ENCODE results near the gene COQ10A. TPM values are rescaled to one million over a fixed set of nuclear protein-coding genes. Genes with fewer than 3 reads are reported as not detected.

COQ10A gene
- total and polyA plus RNA-seq, 2 experiments from 2014 or later, result 9.8 to 10.3 TPM

DNA sequence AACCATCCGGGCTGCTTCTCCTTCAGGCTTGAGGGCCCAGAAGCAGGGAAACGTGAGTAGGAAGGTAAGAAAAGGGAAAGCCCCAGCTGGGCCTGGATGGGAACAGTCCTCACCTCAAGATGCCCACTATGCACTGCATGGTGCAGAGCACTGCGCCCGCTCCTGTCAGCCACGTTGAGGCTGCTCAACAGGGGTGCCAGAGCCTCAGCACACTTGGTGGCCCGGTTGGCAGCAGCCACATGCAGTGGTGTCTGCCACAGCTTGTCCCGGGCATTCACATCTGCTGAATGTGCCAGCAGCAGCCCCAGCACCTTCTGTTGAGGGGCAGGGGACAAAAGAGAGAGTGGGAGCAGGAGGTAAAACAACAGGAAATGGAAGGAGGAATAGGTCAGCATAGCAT is 11.1 kb upstream of the COQ10A start:
- H3K79me2 ChIP-seq (ENCODE audit: insufficient read depth), result peaks cover 70% of the 10 kb centered on the region
- H3F3A ChIP-seq (ENCODE audit: insufficient read depth), result peaks cover 36% of the 10 kb centered on the region
- peaks cover 22% of the 10 kb centered on the region for H3K4me1 ChIP-seq (ENCODE audit: insufficient read depth)
- no peak for DNase-seq
- H3K9me3 ChIP-seq (ENCODE audit: low read depth), result no peaks in the 10 kb centered on the region
- H3K9ac ChIP-seq, result peak overlapping the region; percentile 81; the same call in 1 of the 2 replicates
- peak overlapping the region; percentile 96; the same call in 1 of the 2 replicates for H3K4me3 ChIP-seq
- peak overlapping the region; percentile 97 for H3K4me2 ChIP-seq (ENCODE audit: unreplicated experiment)
- no peak for TF ChIP-seq EZH2 (IDR thresholded peaks at IDR 0.05; ENCODE audit: insufficient read depth, poor library complexity, severe bottlenecking)
- no peak for TF ChIP-seq EZH2phosphoT487 (IDR thresholded peaks at IDR 0.05; ENCODE audit: insufficient read depth, low read depth)
- 74 to 83% methylated on average over 7 of the region's 7 CpGs for WGBS, 2 experiments (ENCODE audit: low coverage in 1 of 2, low lambda C conversion rate in 2 of 2, missing lambda C conversion rate in 2 of 2)
- H3K36me3 ChIP-seq (ENCODE audit: low read depth), result peaks cover 52% of the 10 kb centered on the region
- in situ Hi-C loops (cut with MboI), result no loop called here
- H3K27ac ChIP-seq, result 0 out of 2 replicates have a peak overlapping the region, but pooled peaks have one; percentile 70
- no peaks in the 10 kb centered on the region for H4K20me1 ChIP-seq (ENCODE audit: insufficient read depth)
- H2AFZ ChIP-seq, result no peak overlapping the region
- no peaks in the 10 kb centered on the region for H3K27me3 ChIP-seq (replicated peaks; ENCODE audit: insufficient read depth)
- no peaks in the 10 kb centered on the region for H3K9me2 ChIP-seq (ENCODE audit: insufficient read depth)

DNA sequence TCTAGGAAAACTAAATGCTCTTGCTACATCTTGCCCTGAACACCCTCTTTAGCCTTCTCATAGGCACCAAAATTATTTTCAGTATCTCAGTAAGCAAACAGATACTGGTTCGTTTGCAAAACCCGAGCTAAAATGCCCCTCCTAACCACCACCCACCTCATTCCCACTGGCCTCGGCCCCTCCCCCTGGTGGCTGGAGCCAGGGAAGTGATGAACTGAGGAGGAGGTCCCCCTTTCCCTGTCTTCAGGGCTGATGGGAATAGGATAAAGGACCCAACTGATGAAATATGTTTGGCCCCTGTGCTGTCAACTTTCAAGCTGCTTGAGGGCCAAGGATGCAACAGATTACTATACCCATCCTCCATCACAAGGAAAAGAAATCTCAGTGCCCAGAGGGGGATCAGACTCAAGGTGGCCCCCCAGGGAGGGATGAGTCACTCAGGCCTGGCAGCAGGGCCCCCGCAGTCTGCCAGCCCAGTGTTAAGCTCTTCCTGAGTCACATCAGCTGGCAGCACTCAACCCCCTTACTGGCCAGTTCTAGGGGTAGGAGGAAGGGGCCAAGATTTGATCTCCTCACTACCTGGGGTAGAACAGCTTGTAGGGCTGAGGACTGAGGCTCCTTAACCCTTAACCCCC is 10.3 kb upstream of the COQ10A start:
- TF ChIP-seq EZH2 (IDR thresholded peaks at IDR 0.05; ENCODE audit: insufficient read depth, poor library complexity, severe bottlenecking), result no peak
- TF ChIP-seq EZH2phosphoT487 (IDR thresholded peaks at IDR 0.05; ENCODE audit: insufficient read depth, low read depth), result no peak
- in situ Hi-C loops (cut with MboI), result no loop called here
- H3F3A ChIP-seq (ENCODE audit: insufficient read depth), result peaks cover 41% of the 10 kb centered on the region
- no peaks in the 10 kb centered on the region for H3K27me3 ChIP-seq (replicated peaks; ENCODE audit: insufficient read depth)
- DNase-seq, result peak; percentile 82
- peaks cover 28% of the 10 kb centered on the region for H3K4me1 ChIP-seq (ENCODE audit: insufficient read depth)
- H4K20me1 ChIP-seq (ENCODE audit: insufficient read depth), result no peaks in the 10 kb centered on the region
- peaks cover 65% of the 10 kb centered on the region for H3K79me2 ChIP-seq (ENCODE audit: insufficient read depth)
- H2AFZ ChIP-seq, result no peak overlapping the region
- H3K36me3 ChIP-seq (ENCODE audit: low read depth), result peaks cover 44% of the 10 kb centered on the region
- WGBS, 2 experiments (ENCODE audit: low coverage in 1 of 2, low lambda C conversion rate in 2 of 2, missing lambda C conversion rate in 2 of 2), result 3 to 4% methylated on average over 4 of the region's 4 CpGs
- peak overlapping the region; percentile 97 for H3K4me2 ChIP-seq (ENCODE audit: unreplicated experiment)
- H3K9me3 ChIP-seq (ENCODE audit: low read depth), result no peaks in the 10 kb centered on the region
- peak overlapping the region; percentile 96 for H3K4me3 ChIP-seq
- peak overlapping the region; percentile 70 for H3K27ac ChIP-seq
- H3K9me2 ChIP-seq (ENCODE audit: insufficient read depth), result no peaks in the 10 kb centered on the region
- H3K9ac ChIP-seq, result peak overlapping the region; percentile 81

DNA sequence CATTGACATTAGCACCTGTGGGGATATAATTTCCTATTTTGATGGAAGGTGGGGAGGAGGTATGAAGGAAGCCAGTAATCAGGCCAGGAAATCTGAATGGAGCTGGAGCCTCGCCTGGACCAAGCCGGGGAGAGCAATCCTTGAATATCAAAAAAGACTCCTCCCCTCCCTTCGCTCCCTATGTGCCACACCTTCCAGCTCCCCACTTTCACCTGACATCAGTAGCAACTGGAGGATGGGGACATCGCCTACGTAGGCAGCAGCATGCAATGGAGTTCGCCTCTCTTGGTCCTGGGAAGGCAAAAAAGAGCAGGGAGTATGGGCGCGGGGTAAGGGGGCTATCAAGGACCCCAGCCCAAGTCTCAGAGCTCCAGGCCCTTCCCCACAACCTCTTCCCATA is 9.7 kb upstream of the COQ10A start:
- H3K9me2 ChIP-seq (ENCODE audit: insufficient read depth), result no peaks in the 10 kb centered on the region
- H3K27me3 ChIP-seq (replicated peaks; ENCODE audit: insufficient read depth), result no peaks in the 10 kb centered on the region
- H3K4me2 ChIP-seq (ENCODE audit: unreplicated experiment), result peak overlapping the region; percentile 97
- in situ Hi-C loops (cut with MboI), result no loop called here
- no peak for TF ChIP-seq EZH2phosphoT487 (IDR thresholded peaks at IDR 0.05; ENCODE audit: insufficient read depth, low read depth)
- TF ChIP-seq EZH2 (IDR thresholded peaks at IDR 0.05; ENCODE audit: insufficient read depth, poor library complexity, severe bottlenecking), result no peak
- H3K79me2 ChIP-seq (ENCODE audit: insufficient read depth), result peaks cover 58% of the 10 kb centered on the region
- no peaks in the 10 kb centered on the region for H3K9me3 ChIP-seq (ENCODE audit: low read depth)
- H3K36me3 ChIP-seq (ENCODE audit: low read depth), result peaks cover 38% of the 10 kb centered on the region
- WGBS, 2 experiments (ENCODE audit: low coverage in 1 of 2, low lambda C conversion rate in 2 of 2, missing lambda C conversion rate in 2 of 2), result 16 to 19% methylated on average over 8 of the region's 8 CpGs
- H2AFZ ChIP-seq, result no peak overlapping the region
- peaks cover 33% of the 10 kb centered on the region for H3K4me1 ChIP-seq (ENCODE audit: insufficient read depth)
- peak overlapping the region; percentile 70 for H3K27ac ChIP-seq
- peaks cover 47% of the 10 kb centered on the region for H3F3A ChIP-seq (ENCODE audit: insufficient read depth)
- peak overlapping the region; percentile 96 for H3K4me3 ChIP-seq
- no peaks in the 10 kb centered on the region for H4K20me1 ChIP-seq (ENCODE audit: insufficient read depth)
- peak; percentile 31 for DNase-seq
- peak overlapping the region; percentile 81 for H3K9ac ChIP-seq

GRCh38 chr12:56257491-56258067 is 9.2 kb upstream of the COQ10A start:
- Histone ChIP-seq H3K36me3 (ENCODE audit: low read depth) (peaks cover 33% of the 10 kb centered on the region), H3F3A (ENCODE audit: insufficient read depth) (peaks cover 46% of the 10 kb centered on the region), H3K4me3 (peak overlapping the region; percentile 96), H3K9ac (peak overlapping the region; percentile 81), H3K4me2 (ENCODE audit: unreplicated experiment) (peak overlapping the region; percentile 97), H3K4me1 (ENCODE audit: insufficient read depth) (peaks cover 35% of the 10 kb centered on the region), H4K20me1 (ENCODE audit: insufficient read depth) (no peaks in the 10 kb centered on the region), H2AFZ (peak overlapping the region; percentile 91; the same call in 1 of the 2 replicates), H3K27ac (peak overlapping the region; percentile 70), H3K9me2 (ENCODE audit: insufficient read depth) (no peaks in the 10 kb centered on the region), H3K27me3 (replicated peaks; ENCODE audit: insufficient read depth) (no peaks in the 10 kb centered on the region), H3K9me3 (ENCODE audit: low read depth) (no peaks in the 10 kb centered on the region), H3K79me2 (ENCODE audit: insufficient read depth) (peaks cover 53% of the 10 kb centered on the region)
- in situ Hi-C loops (cut with MboI), result no loop called here
- TF ChIP-seq EZH2phosphoT487 (IDR thresholded peaks at IDR 0.05; ENCODE audit: insufficient read depth, low read depth) (no peak), EZH2 (IDR thresholded peaks at IDR 0.05; ENCODE audit: insufficient read depth, poor library complexity, severe bottlenecking) (no peak)
- DNase-seq, result peak; percentile 59
- WGBS, 2 experiments (ENCODE audit: low coverage in 1 of 2, low lambda C conversion rate in 2 of 2, missing lambda C conversion rate in 2 of 2), result 0 to 2% methylated on average over 21 to 27 of the region's 27 CpGs
